GM21825 (cell line): ENCODE results near the gene KIF6.

Source experiments
- ATAC-seq: cut with Tn5 transposase; IDR thresholded peaks from one replicate; pipeline ENCODE4 v1.9.1; 2021; ENCODE audit warnings: mild to moderate bottlenecking, moderate library complexity; ENCODE audit not compliant: unreplicated experiment

Gene KIF6

DNA sequence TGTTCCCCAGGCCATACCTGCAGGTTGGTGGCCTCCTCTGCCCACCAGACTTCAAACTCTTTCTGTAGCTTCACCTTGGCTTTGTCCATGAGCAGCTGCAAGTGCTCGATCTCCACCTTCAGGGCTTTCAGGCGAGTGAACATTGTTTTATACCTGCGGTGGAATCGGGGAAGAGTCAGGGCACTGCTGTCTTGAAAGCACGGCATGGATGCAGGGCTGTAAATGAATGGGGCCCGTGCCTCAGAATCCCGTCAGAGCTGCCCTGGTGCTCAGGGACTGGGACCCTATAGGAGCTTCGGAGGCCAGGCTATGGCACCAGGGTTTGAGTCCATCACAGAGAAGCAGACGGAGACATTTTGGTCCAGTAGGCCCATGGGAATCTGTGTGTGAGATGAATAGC, 364.8 kb downstream of the KIF6 start:
- ATAC-seq: no peak

DNA sequence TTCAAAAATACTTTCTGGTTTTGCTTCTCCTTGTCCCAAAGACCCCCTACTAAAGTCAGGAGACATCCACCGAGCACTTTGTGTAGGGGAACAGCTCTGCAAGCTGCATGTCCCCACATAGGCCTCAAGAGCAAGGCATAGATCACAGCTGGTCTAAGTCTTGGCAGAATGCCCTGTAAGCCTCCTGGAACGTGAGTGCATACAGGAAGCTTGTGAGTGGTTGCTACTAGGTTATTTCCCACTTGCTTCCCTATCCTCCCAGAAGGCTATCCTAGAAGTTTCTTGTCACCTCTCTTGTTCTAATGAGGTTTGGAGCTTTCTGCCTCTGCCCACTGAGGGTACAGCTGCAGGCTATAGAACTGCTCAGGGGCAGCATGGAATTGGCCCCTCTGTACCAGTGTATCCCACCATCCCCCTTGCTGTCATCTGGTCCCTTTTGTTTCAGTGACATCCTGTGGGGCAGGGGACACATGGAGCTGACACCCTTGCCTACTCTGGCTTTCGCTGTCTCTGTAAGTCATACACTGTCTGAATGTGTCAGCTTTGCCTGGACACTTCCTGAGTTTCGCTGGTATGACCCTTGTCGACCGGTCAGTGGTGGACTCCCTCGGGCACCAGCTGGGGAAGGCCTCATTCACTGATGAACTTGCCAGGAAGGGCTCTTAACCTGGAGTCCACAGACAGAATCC, 367.1 kb downstream of the KIF6 start:
- no peak for ATAC-seq

DNA sequence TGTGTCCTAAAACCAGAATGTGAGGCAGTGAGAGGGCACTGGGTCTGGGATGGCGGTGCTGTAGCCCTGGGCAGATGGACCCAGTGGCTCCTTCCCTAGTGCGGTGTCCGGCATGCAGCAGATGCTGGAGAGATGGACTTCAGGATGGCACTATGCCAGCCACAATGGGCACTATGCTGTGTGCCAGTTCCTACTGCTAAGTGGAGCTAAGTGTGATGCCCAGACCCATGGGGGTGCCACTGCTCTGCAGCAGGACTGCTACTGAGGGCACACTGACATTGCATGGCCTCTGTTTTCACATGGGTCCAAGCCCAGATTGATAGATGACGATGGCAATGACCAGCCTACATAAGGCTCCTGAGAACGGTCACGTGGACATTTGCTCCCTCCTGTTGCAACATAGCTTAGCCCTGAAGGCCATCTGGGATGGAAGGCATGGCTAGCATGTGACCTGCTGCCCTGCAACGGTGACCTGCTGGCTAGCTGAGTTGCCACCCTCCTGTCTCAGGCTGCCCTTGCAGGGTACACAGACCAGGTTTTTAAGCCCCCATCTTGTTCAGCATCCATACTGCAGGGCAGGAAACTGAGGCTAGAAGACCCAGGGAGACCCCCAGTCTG, 371.4 kb downstream of the KIF6 start:
- no peak for ATAC-seq

- ATAC-seq: no peak
Measured at GRCh38 chr6:39350723-39351505, 374.3 kb downstream of the KIF6 start.

DNA sequence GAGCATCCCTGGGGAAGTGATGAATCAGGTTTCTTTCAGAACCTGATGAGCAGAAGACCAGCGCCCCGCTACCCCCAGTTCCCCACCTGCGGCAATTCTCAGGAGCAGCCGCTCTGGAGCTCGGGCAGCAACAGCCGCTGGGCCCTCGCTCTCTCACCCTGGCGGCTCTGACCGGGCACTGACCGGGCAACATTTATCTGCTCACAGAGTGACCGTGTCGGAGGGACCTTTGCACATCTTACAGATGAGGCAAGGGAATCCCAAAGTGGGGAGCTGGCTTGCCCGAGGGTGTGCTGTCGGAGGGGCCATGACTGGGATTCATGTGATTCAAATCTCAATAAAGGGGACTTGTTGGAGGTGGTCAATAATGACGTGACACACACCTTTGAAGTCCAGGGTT, 376.5 kb downstream of the KIF6 start:
- no peak for ATAC-seq

- ATAC-seq: peak; percentile 60
Measured at GRCh38 chr6:39347906-39348585, 377.2 kb downstream of the KIF6 start.

- ATAC-seq: no peak
Measured at GRCh38 chr6:39347206-39347605, 378.0 kb downstream of the KIF6 start.

DNA sequence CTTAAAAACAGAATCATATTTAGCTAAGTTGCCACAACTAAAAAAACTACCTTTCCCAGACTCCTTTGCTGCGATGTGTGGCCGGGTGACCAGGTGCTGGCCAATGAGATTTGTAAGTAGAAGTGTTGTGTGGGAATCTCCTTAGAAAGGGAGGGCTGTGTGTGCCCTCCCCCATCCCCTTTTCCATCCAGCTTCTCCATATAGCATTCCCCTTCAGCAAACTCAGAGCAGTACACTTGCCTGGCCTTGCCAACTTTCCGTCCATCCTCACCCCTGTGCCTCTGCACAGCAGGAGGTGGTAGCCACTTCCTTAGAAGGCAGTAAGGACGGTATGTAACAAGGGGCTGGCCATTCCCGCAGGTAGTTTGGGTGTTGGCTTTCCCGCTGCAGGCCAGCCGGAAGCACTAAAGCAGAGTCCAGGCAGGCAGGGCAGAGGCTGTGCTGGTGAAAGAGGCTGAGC, 380.4 kb downstream of the KIF6 start:
- no peak for ATAC-seq

GRCh38 chr6:39343396-39343870, 381.8 kb downstream of the KIF6 start:
- ATAC-seq: no peak

DNA sequence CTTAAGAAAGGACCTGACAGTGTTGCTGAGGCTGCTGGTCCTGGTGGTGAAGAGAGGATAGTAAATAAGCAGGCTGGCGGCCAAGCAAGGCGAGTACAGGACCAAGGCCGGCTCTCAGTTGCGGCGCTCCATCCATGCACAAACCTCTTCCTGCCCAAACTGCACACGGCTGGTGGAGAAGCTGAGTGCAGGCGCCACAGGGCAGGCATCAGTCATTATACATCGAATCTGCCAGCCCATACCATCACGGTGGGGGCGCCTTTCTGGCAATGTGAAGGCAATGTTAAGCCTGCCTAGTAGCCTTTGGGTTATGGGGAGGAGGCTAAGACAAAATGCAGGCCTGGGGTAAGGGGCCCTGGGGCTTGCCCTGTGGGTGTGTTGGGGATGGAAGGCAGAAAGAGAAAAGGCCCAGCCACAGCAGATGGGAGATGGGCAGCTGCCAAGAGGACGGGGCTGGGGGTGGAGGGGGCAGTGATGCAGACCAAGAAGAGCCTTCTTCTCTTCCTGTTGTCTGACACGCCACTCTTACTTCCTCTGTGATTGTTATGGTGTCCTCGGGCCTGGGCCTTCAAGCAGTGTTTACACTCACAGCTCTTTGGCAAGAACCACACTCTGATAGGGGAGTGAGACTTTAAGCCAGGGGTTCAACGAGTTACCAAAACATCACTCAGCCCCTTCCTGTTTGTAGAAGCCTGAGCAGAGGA, 382.4 kb downstream of the KIF6 start:
- no peak for ATAC-seq

DNA sequence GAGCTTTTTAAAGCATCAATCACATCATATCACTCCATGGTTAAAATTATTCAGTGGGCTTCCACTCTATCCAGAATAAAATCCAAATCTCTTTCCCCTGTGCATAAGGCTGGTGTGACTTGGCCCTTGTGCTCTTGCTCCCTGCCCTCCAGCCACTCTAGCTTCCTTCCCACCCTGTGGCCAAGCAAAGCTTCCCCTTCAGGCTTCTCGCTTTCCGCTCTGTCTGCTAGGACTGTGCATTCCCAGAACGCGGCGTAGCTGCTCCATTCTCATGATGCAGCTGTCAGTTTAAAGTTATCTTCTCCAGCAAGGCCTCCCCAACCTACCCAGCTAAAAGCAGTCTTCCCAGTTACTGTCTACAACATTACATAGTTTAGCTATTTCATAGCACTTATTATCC, 383.3 kb downstream of the KIF6 start:
- no peak for ATAC-seq

GRCh38 chr6:39341352-39341751, 383.9 kb downstream of the KIF6 start:
- ATAC-seq: no peak

DNA sequence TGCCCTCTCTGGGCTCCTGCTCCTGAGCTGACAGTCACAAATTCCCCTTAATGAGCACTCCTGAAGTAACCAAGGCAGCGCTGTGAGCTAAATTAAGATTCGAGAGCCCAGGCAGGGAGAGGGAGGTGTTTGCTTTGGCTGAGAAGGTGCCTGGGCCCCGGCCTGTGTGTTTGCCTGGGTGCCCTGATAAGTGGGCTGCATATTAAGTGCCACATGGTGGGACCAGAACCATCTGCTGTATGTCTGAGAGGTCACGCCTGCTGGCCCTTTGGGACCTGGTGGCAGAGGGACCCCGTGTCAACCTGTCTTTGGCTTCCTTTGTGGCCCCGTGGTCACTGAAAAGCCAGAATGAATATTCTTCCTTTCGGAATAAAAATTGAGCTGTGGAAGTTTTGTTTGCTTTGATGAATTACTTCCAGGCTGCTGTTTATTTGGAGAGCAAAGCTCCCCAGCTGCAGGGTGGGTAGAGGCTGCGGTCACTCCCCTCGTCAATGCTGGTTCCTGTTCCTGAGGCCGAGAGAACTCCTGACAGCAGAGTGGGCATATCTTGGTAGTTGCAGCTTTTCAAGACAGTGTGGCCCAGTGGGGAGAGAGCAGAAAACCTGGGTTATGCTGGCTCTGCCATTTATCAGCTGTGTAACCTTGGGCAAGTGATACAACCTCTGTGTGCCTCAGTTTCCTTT, 385.2 kb downstream of the KIF6 start:
- ATAC-seq: no peak

DNA sequence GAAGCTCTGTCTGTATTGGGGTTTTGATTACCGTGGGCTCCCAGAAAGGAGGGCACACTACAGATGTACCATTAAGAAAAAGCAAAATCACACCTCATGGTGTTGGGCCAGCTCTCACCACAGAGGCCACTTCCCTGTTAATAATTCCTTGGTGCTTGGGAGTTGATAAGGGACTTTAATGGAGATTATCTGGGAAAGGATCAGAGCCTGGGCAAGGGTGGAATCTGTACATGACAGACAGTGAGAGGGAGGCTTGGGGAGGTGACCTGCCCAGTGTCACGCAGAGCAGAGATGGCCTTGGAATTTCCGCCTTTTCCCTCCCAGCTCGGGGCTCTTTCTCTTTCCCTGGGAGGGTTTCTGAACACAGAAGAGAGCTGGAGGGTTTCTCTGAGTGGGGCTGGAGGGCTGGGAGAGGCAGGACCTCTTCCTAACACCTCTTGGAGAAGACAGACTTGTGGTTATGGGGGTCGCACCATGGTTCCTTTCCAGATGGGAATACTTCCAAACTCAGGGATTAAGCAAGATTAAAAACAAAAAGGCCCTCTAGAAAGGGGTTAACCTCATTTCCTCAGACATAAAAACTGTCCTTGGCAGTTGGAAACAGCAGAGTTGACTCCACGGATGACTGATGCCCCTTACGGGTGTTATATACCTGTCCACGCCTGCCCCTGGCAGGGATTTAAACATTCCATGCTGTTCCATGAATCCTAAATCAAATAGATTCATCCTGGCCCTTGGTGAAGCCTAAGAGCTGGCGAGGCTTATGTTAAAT, 385.9 kb downstream of the KIF6 start:
- no peak for ATAC-seq

- no peak for ATAC-seq
Measured at GRCh38 chr6:39338397-39338796, 386.8 kb downstream of the KIF6 start.

- no peak for ATAC-seq
Measured at GRCh38 chr6:39335780-39336545, 389.2 kb downstream of the KIF6 start.

GRCh38 chr6:39333644-39334438, 391.4 kb downstream of the KIF6 start:
- ATAC-seq: no peak

DNA sequence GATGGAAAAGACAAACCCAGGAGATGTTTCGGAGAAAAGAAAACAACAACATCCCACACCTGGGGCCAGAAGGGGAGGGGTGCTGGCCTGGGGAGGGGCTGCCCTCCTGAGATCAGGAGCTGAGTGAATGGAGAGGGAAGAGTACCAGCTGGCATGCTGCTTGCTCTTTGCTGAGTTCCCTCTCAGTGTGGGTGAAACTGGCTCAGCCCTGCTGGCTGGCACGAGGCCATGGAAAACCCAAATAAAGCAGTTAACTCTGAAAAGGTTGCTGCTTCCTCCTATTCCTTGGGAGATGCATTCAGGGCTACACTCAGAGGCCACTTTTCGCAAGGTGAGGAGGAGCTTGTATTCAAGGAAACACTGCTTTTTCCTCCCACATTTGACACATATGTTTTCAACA, 394.7 kb downstream of the KIF6 start:
- no peak for ATAC-seq
